SK-N-SH treated with all-trans-retinoic acid at 6 μM for 48 hours (cell line): ENCODE data around the gene RNASE7.
"Not testable (repeated sequence)": the region's sequence is repeated elsewhere in the genome, so short reads cannot be mapped to it uniquely, and the experiment has no call there.

Experiments used
- ATAC-seq: fragments of 200-7000 bp; cut with Tn5 transposase; 3 replicates; pipeline ENCODE4 v1.9.1; 2020; ENCODE audit warnings: mild to moderate bottlenecking, moderate library complexity
- ARNTL ChIP-seq: fragments of 450-650 bp; formaldehyde crosslinking; IDR thresholded peaks from 2 replicates; pipeline ENCODE4 v1.5.0; 2020; ENCODE audit warnings: low read depth, mild to moderate bottlenecking, moderate library complexity, borderline replicate concordance
- BACH2 ChIP-seq: fragments of 250-450 bp; sonication (Bioruptor Pico); IDR thresholded peaks from 2 replicates; pipeline ENCODE4 v1.9.0; 2021; ENCODE audit warnings: mild to moderate bottlenecking, borderline replicate concordance
- CSDC2 ChIP-seq: fragments of 250-450 bp; sonication (Bioruptor Pico); IDR thresholded peaks from 2 replicates; pipeline ENCODE4 v1.5.0; 2020; ENCODE audit warnings: mild to moderate bottlenecking, moderate library complexity
- ESRRG ChIP-seq: fragments of 250-450 bp; sonication (Bioruptor Pico); IDR thresholded peaks from 2 replicates; pipeline ENCODE4 v1.6.1; 2021; ENCODE audit warnings: mild to moderate bottlenecking
- GLIS3 ChIP-seq: fragments of 250-450 bp; sonication (Bioruptor Pico); IDR thresholded peaks from 2 replicates; pipeline ENCODE4 v1.5.0; 2020; ENCODE audit warnings: mild to moderate bottlenecking, moderate library complexity
- OSR1 ChIP-seq: fragments of 250-450 bp; sonication (Bioruptor Pico); IDR thresholded peaks from 2 replicates; pipeline ENCODE4 v1.8.0; 2022; ENCODE audit warnings: moderate library complexity, mild to moderate bottlenecking, inconsistent platforms
- RARB ChIP-seq: fragments of 250-450 bp; sonication (Bioruptor Pico); IDR thresholded peaks from 2 replicates; pipeline ENCODE4 v1.8.0; 2021; ENCODE audit warnings: mild to moderate bottlenecking, moderate library complexity
- SNAI2 ChIP-seq: fragments of 250-450 bp; sonication (Bioruptor Pico); IDR thresholded peaks from 2 replicates; pipeline ENCODE4 v1.5.0; 2020; ENCODE audit warnings: mild to moderate bottlenecking, moderate library complexity
- TCF4 ChIP-seq: fragments of 250-450 bp; sonication (Bioruptor Pico); IDR thresholded peaks from 2 replicates; pipeline ENCODE4 v1.8.0; 2021; ENCODE audit warnings: mild to moderate bottlenecking, moderate library complexity, borderline replicate concordance
- TOX ChIP-seq: fragments of 250-450 bp; sonication (Bioruptor Pico); IDR thresholded peaks from 2 replicates; pipeline ENCODE4 v1.8.0; 2021; ENCODE audit warnings: mild to moderate bottlenecking, moderate library complexity, borderline replicate concordance
- ZC3H10 ChIP-seq: fragments of 250-450 bp; sonication (Bioruptor Pico); IDR thresholded peaks from 2 replicates; pipeline ENCODE4 v1.5.1; 2021; ENCODE audit warnings: mild to moderate bottlenecking, moderate library complexity
- ZFP3 ChIP-seq: fragments of 250-450 bp; sonication (Bioruptor Pico); IDR thresholded peaks from 2 replicates; pipeline ENCODE4 v1.5.0; 2020; ENCODE audit warnings: mild to moderate bottlenecking, moderate library complexity
- ZFP30 ChIP-seq: fragments of 450-650 bp; formaldehyde crosslinking; IDR thresholded peaks from 2 replicates; pipeline ENCODE4 v1.5.0; 2022; ENCODE audit warnings: mild to moderate bottlenecking, moderate library complexity
- ZNF565 ChIP-seq: fragments of 450-650 bp; formaldehyde crosslinking; conservative IDR thresholded peaks from 2 replicates; pipeline ENCODE4 v1.5.0; 2020; ENCODE audit warnings: low read depth, mild to moderate bottlenecking, moderate library complexity
- ZNF8 ChIP-seq: fragments of 450-650 bp; formaldehyde crosslinking; IDR thresholded peaks from 2 replicates; pipeline ENCODE4 v1.5.0; 2020; ENCODE audit warnings: mild to moderate bottlenecking, moderate library complexity
- TF ChIP-seq, protein P1 (sequence below): fragments of 250-450 bp; sonication (Bioruptor Pico); IDR thresholded peaks from 2 replicates; pipeline ENCODE4 v1.8.0; 2021; ENCODE audit warnings: low read depth, mild to moderate bottlenecking, moderate library complexity, borderline replicate concordance
- TF ChIP-seq, protein P2 (sequence below): fragments of 250-450 bp; sonication (Bioruptor Pico); IDR thresholded peaks from 2 replicates; pipeline ENCODE4 v1.5.0; 2020; ENCODE audit warnings: mild to moderate bottlenecking, moderate library complexity
- TF ChIP-seq, protein P3 (sequence below): fragments of 250-450 bp; sonication (Bioruptor Pico); IDR thresholded peaks from 2 replicates; pipeline ENCODE4 v1.8.0; 2020; ENCODE audit warnings: mild to moderate bottlenecking, moderate library complexity, borderline replicate concordance
- TF ChIP-seq, protein P4 (sequence below): fragments of 250-450 bp; sonication (Bioruptor Pico); IDR thresholded peaks from 2 replicates; pipeline ENCODE4 v1.5.1; 2020; ENCODE audit warnings: low read depth, mild to moderate bottlenecking, moderate library complexity
- TF ChIP-seq, protein P5 (sequence below): fragments of 250-450 bp; sonication (Bioruptor Pico); IDR thresholded peaks from 2 replicates; pipeline ENCODE4 v1.5.1; 2021; ENCODE audit warnings: mild to moderate bottlenecking, moderate library complexity

The RNASE7 gene

DNA sequence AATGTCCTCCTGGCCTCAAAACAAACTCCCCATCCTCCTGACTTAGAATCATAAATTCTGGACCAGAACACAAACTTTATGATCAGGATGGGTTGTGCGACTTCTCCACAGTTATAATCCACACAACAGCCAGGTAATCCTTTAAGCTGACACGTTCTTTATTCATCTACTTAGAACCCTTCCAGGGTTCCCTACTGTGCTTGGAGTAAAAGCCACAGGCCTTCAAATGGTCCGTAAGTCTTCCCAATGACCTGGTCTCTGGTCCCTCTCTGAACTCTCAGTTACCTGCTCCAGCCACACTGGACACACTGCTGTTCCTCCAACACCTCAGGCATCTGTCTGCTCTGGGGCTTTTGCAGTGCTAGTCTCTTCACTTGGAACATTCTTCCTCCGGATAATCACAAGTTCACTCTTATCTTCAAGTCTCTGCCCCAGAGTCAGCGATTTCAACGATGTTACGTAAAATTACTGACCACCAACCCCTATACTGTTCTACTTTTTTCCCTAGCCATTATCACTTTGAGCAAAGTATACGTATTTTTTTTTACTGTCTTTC lies 1.7 kb upstream of the RNASE7 start:
- TF ChIP-seq, protein P1, sequence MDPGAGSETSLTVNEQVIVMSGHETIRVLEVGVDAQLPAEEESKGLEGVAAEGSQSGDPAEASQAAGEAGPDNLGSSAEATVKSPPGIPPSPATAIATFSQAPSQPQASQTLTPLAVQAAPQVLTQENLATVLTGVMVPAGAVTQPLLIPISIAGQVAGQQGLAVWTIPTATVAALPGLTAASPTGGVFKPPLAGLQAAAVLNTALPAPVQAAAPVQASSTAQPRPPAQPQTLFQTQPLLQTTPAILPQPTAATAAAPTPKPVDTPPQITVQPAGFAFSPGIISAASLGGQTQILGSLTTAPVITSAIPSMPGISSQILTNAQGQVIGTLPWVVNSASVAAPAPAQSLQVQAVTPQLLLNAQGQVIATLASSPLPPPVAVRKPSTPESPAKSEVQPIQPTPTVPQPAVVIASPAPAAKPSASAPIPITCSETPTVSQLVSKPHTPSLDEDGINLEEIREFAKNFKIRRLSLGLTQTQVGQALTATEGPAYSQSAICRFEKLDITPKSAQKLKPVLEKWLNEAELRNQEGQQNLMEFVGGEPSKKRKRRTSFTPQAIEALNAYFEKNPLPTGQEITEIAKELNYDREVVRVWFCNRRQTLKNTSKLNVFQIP: no peak
- TF ChIP-seq, protein P2, sequence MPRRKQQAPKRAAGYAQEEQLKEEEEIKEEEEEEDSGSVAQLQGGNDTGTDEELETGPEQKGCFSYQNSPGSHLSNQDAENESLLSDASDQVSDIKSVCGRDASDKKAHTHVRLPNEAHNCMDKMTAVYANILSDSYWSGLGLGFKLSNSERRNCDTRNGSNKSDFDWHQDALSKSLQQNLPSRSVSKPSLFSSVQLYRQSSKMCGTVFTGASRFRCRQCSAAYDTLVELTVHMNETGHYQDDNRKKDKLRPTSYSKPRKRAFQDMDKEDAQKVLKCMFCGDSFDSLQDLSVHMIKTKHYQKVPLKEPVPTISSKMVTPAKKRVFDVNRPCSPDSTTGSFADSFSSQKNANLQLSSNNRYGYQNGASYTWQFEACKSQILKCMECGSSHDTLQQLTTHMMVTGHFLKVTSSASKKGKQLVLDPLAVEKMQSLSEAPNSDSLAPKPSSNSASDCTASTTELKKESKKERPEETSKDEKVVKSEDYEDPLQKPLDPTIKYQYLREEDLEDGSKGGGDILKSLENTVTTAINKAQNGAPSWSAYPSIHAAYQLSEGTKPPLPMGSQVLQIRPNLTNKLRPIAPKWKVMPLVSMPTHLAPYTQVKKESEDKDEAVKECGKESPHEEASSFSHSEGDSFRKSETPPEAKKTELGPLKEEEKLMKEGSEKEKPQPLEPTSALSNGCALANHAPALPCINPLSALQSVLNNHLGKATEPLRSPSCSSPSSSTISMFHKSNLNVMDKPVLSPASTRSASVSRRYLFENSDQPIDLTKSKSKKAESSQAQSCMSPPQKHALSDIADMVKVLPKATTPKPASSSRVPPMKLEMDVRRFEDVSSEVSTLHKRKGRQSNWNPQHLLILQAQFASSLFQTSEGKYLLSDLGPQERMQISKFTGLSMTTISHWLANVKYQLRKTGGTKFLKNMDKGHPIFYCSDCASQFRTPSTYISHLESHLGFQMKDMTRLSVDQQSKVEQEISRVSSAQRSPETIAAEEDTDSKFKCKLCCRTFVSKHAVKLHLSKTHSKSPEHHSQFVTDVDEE (CRISPR knock-in tag): no peak
- TF ChIP-seq ZFP3 (CRISPR knock-in tag) (no peak), ARNTL (CRISPR knock-in tag) (no peak), CSDC2 (CRISPR knock-in tag) (no peak), TCF4 (CRISPR knock-in tag) (no peak), ZC3H10 (CRISPR knock-in tag) (no peak), ZNF565 (CRISPR knock-in tag) (no peak), RARB (CRISPR knock-in tag) (no peak), ESRRG (CRISPR knock-in tag) (no peak), ZNF8 (CRISPR knock-in tag) (no peak)
- TF ChIP-seq, protein P3, sequence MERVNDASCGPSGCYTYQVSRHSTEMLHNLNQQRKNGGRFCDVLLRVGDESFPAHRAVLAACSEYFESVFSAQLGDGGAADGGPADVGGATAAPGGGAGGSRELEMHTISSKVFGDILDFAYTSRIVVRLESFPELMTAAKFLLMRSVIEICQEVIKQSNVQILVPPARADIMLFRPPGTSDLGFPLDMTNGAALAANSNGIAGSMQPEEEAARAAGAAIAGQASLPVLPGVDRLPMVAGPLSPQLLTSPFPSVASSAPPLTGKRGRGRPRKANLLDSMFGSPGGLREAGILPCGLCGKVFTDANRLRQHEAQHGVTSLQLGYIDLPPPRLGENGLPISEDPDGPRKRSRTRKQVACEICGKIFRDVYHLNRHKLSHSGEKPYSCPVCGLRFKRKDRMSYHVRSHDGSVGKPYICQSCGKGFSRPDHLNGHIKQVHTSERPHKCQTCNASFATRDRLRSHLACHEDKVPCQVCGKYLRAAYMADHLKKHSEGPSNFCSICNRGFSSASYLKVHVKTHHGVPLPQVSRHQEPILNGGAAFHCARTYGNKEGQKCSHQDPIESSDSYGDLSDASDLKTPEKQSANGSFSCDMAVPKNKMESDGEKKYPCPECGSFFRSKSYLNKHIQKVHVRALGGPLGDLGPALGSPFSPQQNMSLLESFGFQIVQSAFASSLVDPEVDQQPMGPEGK: no peak
- ATAC-seq: no peak; the same call in 2 of the 3 replicates

DNA sequence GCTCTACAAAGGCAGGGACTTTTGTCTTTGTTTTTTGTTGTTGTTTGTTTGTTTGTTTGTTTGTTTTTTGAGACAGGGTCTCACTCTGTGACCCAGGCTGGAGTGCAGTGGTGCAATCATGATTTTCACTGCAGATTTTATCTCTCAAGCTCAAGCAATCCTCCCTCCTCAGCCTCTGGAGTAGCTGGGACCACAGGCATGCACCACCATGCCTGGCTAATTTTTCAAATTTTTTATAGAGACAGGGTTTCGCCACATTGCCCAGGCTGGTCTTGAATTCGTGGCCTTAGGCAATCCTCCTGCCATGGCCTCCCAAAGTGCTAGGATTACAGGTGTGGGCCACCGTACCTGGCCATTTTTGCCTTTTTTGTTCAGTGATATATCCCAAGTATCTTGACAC lies 1.2 kb upstream of the RNASE7 start:
- not testable (repeated sequence) for ATAC-seq

DNA sequence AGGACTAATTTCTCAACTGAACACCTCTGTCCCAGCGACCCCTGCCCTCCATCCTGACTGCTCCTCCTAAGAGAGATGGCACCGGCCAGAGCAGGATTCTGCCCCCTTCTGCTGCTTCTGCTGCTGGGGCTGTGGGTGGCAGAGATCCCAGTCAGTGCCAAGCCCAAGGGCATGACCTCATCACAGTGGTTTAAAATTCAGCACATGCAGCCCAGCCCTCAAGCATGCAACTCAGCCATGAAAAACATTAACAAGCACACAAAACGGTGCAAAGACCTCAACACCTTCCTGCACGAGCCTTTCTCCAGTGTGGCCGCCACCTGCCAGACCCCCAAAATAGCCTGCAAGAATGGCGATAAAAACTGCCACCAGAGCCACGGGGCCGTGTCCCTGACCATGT lies 756 bp downstream of the RNASE7 start:
- TF ChIP-seq, protein P2 (CRISPR knock-in tag): no peak
- TF ChIP-seq TOX (no peak), OSR1 (no peak), TCF4 (CRISPR knock-in tag) (no peak), ESRRG (CRISPR knock-in tag) (no peak), BACH2 (CRISPR knock-in tag) (no peak), SNAI2 (CRISPR knock-in tag) (no peak), ZNF565 (CRISPR knock-in tag) (no peak), ZC3H10 (CRISPR knock-in tag) (no peak), GLIS3 (CRISPR knock-in tag) (no peak), ZFP30 (CRISPR knock-in tag) (no peak), ZNF8 (CRISPR knock-in tag) (no peak), RARB (CRISPR knock-in tag) (no peak), ARNTL (CRISPR knock-in tag) (no peak)
- TF ChIP-seq, protein P4, sequence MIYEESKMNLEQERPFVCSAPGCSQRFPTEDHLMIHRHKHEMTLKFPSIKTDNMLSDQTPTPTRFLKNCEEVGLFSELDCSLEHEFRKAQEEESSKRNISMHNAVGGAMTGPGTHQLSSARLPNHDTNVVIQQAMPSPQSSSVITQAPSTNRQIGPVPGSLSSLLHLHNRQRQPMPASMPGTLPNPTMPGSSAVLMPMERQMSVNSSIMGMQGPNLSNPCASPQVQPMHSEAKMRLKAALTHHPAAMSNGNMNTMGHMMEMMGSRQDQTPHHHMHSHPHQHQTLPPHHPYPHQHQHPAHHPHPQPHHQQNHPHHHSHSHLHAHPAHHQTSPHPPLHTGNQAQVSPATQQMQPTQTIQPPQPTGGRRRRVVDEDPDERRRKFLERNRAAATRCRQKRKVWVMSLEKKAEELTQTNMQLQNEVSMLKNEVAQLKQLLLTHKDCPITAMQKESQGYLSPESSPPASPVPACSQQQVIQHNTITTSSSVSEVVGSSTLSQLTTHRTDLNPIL (CRISPR knock-in tag): no peak
- TF ChIP-seq, protein P5, sequence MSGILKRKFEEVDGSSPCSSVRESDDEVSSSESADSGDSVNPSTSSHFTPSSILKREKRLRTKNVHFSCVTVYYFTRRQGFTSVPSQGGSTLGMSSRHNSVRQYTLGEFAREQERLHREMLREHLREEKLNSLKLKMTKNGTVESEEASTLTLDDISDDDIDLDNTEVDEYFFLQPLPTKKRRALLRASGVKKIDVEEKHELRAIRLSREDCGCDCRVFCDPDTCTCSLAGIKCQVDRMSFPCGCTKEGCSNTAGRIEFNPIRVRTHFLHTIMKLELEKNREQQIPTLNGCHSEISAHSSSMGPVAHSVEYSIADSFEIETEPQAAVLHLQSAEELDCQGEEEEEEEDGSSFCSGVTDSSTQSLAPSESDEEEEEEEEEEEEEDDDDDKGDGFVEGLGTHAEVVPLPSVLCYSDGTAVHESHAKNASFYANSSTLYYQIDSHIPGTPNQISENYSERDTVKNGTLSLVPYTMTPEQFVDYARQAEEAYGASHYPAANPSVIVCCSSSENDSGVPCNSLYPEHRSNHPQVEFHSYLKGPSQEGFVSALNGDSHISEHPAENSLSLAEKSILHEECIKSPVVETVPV (CRISPR knock-in tag): no peak
- no peak for ATAC-seq
